ENCODE data around the gene PCAT6. TPM values are rescaled to one million over a fixed set of nuclear protein-coding genes. Genes with fewer than 3 reads are reported as not detected.
"Not testable (repeated sequence)": the region's sequence is repeated elsewhere in the genome, so short reads cannot be mapped to it uniquely, and the experiment has no call there.

The PCAT6 gene
- not detected in 2 replicates for total RNA-seq (2014; rRNA removed; shearing (Covaris generic))

GRCh38 chr1:202810615-202811295, at the start of gene PCAT6:
Gene PCAT6, plus strand, starts transcription at chr1:202810954.
- DNase-seq (ENCODE audit: low read depth): peak; percentile 94

GRCh38 chr1:202762019-202762418, 48.7 kb upstream of the PCAT6 start:
- no peak for DNase-seq (ENCODE audit: low read depth)

- DNase-seq (ENCODE audit: low read depth): no peak
Measured at GRCh38 chr1:202765721-202766120, 45.0 kb upstream of the PCAT6 start.

- no peak for DNase-seq (ENCODE audit: low read depth)
Measured at GRCh38 chr1:202770135-202770534, 40.6 kb upstream of the PCAT6 start.

GRCh38 chr1:202781180-202781579, 29.6 kb upstream of the PCAT6 start:
- DNase-seq (ENCODE audit: low read depth): no peak

- no peak for DNase-seq (ENCODE audit: low read depth)
Measured at GRCh38 chr1:202786804-202787203, 23.9 kb upstream of the PCAT6 start.

GRCh38 chr1:202788800-202789199, 22.0 kb upstream of the PCAT6 start:
- DNase-seq (ENCODE audit: low read depth): no peak

GRCh38 chr1:202791077-202791747, 19.5 kb upstream of the PCAT6 start:
- DNase-seq (ENCODE audit: low read depth): no peak

- no peak for DNase-seq (ENCODE audit: low read depth)
Measured at GRCh38 chr1:202794051-202794740, 16.6 kb upstream of the PCAT6 start.

GRCh38 chr1:202794931-202795330, 15.8 kb upstream of the PCAT6 start:
- not testable (repeated sequence) for DNase-seq (ENCODE audit: low read depth)

GRCh38 chr1:202796670-202797069, 14.1 kb upstream of the PCAT6 start:
- no peak for DNase-seq (ENCODE audit: low read depth)

GRCh38 chr1:202798260-202798659, 12.5 kb upstream of the PCAT6 start:
- no peak for DNase-seq (ENCODE audit: low read depth)

- no peak for DNase-seq (ENCODE audit: low read depth)
Measured at GRCh38 chr1:202798792-202799331, 11.9 kb upstream of the PCAT6 start.

GRCh38 chr1:202800742-202801141, 10.0 kb upstream of the PCAT6 start:
- DNase-seq (ENCODE audit: low read depth): no peak

GRCh38 chr1:202801175-202801574, 9.6 kb upstream of the PCAT6 start:
- DNase-seq (ENCODE audit: low read depth): no peak

- no peak for DNase-seq (ENCODE audit: low read depth)
Measured at GRCh38 chr1:202802034-202802433, 8.7 kb upstream of the PCAT6 start.

GRCh38 chr1:202802998-202803932, 7.5 kb upstream of the PCAT6 start:
- DNase-seq (ENCODE audit: low read depth): peak; percentile 52

- DNase-seq (ENCODE audit: low read depth): no peak
Measured at GRCh38 chr1:202804126-202804525, 6.6 kb upstream of the PCAT6 start.

GRCh38 chr1:202805886-202806844, 4.6 kb upstream of the PCAT6 start:
- no peak for DNase-seq (ENCODE audit: low read depth)

- DNase-seq (ENCODE audit: low read depth): peak; percentile 51
Measured at GRCh38 chr1:202806845-202807450, 3.8 kb upstream of the PCAT6 start.

Data from Daoy (cell line).